Ishikawa (cell line): ENCODE results near the gene NAA50.

Source experiments
- CEBPB ChIP-seq: IDR thresholded peaks from 2 replicates; pipeline ENCODE4 v1.6.1; 2012
- CREB1 ChIP-seq: IDR thresholded peaks from 2 replicates; pipeline ENCODE4 v1.6.1; 2012; ENCODE audit warnings: low read depth
- EGR1 ChIP-seq: IDR thresholded peaks from 2 replicates; pipeline ENCODE4 v1.6.1; 2012
- EP300 ChIP-seq: IDR thresholded peaks from 2 replicates; pipeline ENCODE4 v1.6.1; 2012; ENCODE audit warnings: borderline replicate concordance
- FOXM1 ChIP-seq: IDR thresholded peaks from 2 replicates; pipeline ENCODE4 v1.6.1; 2012; ENCODE audit warnings: low read depth, borderline replicate concordance
- MAX ChIP-seq: IDR thresholded peaks from 2 replicates; pipeline ENCODE4 v1.6.1; 2012
- NFIC ChIP-seq: IDR thresholded peaks from 2 replicates; pipeline ENCODE4 v1.6.1; 2012
- RAD21 ChIP-seq: IDR thresholded peaks from 2 replicates; pipeline ENCODE4 v1.6.1; 2012; ENCODE audit warnings: low read depth
- REST ChIP-seq: IDR thresholded peaks from 2 replicates; pipeline ENCODE4 v1.6.1; 2012; ENCODE audit warnings: low read depth, mild to moderate bottlenecking
- TAF1 ChIP-seq: IDR thresholded peaks from 2 replicates; pipeline ENCODE4 v1.6.1; 2012; ENCODE audit warnings: low read depth, mild to moderate bottlenecking
- TCF12 ChIP-seq: IDR thresholded peaks from 2 replicates; pipeline ENCODE4 v1.6.1; 2012; ENCODE audit warnings: low read depth
- TEAD4 ChIP-seq: IDR thresholded peaks from 2 replicates; pipeline ENCODE4 v1.6.1; 2012
- USF1 ChIP-seq: IDR thresholded peaks from 2 replicates; pipeline ENCODE4 v1.6.1; 2012
- YY1 ChIP-seq: IDR thresholded peaks from 2 replicates; pipeline ENCODE4 v1.6.1; 2012; ENCODE audit warnings: low read depth
- ZBTB7A ChIP-seq: IDR thresholded peaks from 2 replicates; pipeline ENCODE4 v1.6.1; 2012; ENCODE audit warnings: low read depth

The NAA50 gene

GRCh38 chr3:113747283-113748046 is 1.4 kb upstream of the NAA50 start:
- 0 out of 2 replicates have a peak, but pooled peaks have one; percentile 33 for TF ChIP-seq YY1
- TF ChIP-seq TCF12: no peak
- TF ChIP-seq FOXM1: no peak
- TF ChIP-seq TEAD4: no peak
- no peak for TF ChIP-seq TAF1
- no peak for TF ChIP-seq MAX
- TF ChIP-seq USF1: no peak

DNA sequence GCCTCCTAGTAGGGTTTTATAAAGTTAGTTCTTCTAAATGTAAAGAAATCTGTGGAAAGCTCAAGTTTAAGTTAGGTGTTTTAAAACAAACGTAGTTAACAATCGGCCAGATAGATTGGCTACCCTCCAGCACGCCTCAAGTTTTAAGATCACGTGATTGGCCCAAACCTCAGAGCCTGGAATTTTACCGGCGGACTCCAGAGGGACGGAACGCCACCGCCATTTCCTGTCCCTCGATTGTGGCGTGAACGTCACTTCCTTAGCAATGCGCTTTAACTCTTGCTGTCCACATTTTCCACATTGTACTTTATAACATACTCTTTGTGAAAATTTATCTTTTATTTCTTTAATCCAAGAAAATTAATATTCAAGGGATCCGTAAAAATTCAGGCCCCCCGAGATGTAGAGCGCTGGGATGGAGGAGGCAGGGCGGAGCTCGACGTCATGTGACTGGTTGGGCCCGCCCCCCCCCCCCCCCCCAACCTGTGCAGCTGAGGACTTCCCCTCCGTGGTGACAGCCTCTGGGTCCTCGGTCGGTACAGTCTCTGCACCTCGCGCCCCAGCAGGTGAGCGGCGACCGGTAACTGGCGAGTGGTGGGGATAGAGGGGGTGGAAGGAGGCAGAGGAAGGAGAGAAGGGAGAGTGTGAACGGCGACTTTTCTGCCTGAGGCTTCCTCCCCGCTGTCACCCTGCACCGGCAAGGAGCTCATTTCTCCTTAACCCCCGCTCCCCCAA is 666 bp upstream of the NAA50 start, which contains the start of gene ATP6V1A:
TSS of gene ATP6V1A (plus strand) at position 488 of the 735 bp plus-strand sequence. CDS start 31,719 bp downstream, outside the sequence.
- TF ChIP-seq USF1 (peak; percentile 91), MAX (peak; percentile 81), EP300 (no peak), FOXM1 (no peak), CREB1 (peak; percentile 81), CEBPB (0 out of 2 replicates have a peak, but pooled peaks have one; percentile 0), NFIC (peak; percentile 66), TCF12 (peak; percentile 27; the same call in 1 of the 2 replicates), ZBTB7A (no peak), YY1 (0 out of 2 replicates have a peak, but pooled peaks have one; percentile 49), EGR1 (no peak), REST (no peak), TAF1 (peak; percentile 78), RAD21 (no peak), TEAD4 (peak; percentile 80)

DNA sequence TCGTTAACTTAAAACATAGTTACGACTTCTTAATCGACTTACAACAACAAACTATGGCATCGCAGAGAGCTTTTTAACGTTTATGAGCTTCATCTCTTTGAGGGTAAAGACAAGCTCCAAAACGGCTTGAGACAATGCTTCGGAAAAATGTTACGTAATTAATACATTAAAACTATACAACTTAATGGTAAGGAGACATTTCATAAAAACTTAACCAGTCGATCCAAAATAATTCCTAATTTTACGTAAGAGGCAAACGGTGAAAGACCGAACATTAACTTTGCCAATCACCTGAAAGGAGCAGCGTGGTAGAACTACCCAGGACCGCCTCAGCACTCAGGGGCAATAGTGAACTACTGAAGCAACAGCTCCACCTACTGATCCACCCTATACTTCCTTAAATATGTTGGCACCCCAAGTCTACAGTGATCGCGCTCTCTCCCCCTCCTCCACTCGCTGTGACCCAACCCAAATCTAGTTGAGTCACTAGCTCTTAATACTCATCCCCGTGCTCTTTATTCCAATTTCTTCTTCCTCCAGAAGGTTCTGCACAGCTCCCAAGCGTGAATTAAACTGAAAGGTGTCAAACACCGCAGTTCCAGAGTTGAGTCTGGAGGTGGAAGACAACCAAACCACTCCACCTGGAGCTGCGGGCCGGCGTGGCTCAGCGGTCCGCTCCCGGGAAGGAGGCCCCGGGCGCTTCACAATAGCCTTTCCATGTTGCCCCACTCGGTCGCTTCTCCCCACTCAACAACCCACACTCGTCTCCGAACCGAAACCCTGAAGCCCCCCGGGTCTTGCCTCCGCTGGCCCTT is 901 bp downstream of the NAA50 start:
- TF ChIP-seq TAF1 (no peak; the same call in none of the 2 replicates), EP300 (no peak), EGR1 (no peak), CREB1 (no peak), USF1 (no peak), TCF12 (0 out of 2 replicates have a peak, but pooled peaks have one; percentile 8), ZBTB7A (no peak), YY1 (no peak), CEBPB (no peak), RAD21 (peak; percentile 51)

DNA sequence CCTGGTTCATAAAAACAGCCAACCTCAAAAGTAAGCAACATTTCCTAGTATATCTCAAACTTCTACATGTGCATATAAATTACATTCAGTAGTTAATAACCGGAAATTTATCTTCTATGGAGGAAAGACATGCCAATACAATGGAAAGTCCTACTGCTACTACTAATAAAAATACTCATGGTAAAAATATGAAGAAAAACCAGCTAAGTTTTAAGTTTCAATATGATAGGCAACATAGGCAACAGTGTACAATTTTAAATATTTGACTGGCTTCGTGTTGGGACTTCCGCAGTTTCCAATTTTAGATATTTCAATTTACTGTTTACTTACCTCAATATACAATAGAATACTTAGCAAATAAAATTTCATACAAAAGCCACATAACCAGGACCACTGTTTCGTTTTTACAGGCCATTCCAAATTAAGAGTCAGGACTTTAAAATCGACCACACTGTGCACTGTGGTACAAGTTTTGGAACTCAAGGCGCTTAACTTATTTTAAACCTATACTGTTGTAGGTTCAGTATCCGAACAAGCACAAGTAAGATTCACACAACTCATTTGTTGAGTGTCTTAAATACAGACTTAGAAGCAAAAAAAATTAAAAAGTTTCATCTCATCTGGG is 2.9 kb downstream of the NAA50 start:
- TF ChIP-seq YY1 (no peak), USF1 (no peak), RAD21 (no peak), EGR1 (no peak), ZBTB7A (no peak), NFIC (no peak), REST (no peak), MAX (no peak), TEAD4 (no peak), FOXM1 (no peak), TCF12 (no peak), CREB1 (no peak)
